Daoy (cell line): ENCODE results near the gene ARID1B. TPM values are rescaled to one million over a fixed set of nuclear protein-coding genes. Genes with fewer than 3 reads are reported as not detected.
A peak's percentile ranks its signal among the peaks of the same experiment; 100 is the strongest.

ENCODE experiments used
- DNase-seq: peaks from one replicate; pipeline ENCODE4 v3.0.0-alpha.2; 2015; ENCODE audit warnings: low read depth
- total RNA-seq: library from RNA; depleted of rRNA; stranded (reverse); fragments of >200 nt; shearing (Covaris generic); gene quantifications from 2 replicates; pipeline ENCODE4 v1.2.3, GENCODE V29; 2014

The ARID1B gene
- total RNA-seq, 1 experiment from 2014 or later: 16.3 TPM

DNA sequence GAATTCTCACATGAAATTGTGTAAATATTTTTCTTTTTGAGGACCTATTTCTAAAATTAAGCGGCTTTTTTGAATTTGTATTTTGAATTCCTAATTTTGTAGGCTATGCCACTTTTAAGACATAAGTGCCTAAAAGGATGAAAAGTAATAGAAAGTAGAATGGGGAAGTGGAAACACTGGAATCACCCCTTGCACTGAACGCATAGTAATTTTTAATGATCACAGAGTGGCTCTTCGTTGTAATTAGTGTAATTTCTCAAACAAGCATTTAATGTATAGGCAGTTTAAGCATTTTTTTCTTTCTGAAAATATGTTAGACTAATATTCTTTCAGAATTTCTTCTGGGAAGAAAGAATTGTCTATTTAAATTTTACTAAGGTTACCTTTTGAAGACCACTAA, 73.2 kb downstream of the ARID1B start:
- DNase-seq: no peak

DNA sequence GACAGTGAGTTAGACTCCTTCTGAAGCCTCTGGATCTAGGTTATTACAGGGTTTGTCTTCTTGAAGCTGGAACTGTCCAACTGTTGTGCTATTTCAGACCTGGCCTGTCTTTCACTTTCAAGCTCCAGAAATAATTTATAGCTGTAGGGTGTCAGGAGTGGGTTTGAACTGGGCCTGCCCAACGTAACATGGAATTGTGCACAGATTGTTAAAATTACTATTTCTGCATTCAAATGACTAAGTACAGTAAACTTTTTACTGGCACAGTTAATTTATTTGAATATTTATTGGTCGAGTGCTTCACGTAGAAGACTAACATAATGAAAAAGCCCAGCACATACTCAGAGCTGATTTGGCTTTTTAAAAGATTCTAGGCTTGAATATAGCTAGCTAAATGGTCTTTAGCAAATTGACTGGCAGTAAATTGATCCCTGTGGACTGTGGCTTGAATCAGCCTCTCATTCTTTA, 74.3 kb downstream of the ARID1B start:
- no peak for DNase-seq

GRCh38 chr6:156852147-156852857, 75.1 kb downstream of the ARID1B start:
- DNase-seq: no peak

GRCh38 chr6:156852858-156853216, 75.7 kb downstream of the ARID1B start:
- DNase-seq: no peak

- DNase-seq: no peak
These were observed 76.6 kb downstream of the ARID1B start for GRCh38 chr6:156853733-156854132.

- no peak for DNase-seq
These were observed 77.4 kb downstream of the ARID1B start for GRCh38 chr6:156854466-156855161.

GRCh38 chr6:156857573-156857972, 80.4 kb downstream of the ARID1B start:
- DNase-seq: no peak

DNA sequence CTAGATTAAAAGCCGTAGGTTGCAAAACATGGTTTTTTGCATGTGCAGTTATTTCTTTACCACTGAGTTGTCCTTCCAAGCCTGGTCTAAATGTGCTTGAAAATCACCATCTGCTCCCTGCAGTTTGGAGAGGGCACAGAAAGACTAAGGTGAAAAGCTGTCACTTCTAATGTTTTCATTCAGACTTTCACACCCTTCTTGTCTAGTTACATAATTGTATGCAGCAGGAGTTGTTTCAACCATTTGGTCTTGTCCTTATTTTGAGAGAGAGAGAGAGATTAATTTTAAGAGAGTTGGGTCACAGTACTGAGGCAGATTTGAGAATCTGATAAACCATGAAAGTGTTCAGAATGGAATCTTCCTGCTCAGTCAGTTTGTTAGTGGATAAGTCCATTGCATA, 82.5 kb downstream of the ARID1B start:
- no peak for DNase-seq

- no peak for DNase-seq
These were observed 85.5 kb downstream of the ARID1B start for GRCh38 chr6:156862711-156863110.

- no peak for DNase-seq
These were observed 86.3 kb downstream of the ARID1B start for GRCh38 chr6:156863504-156863903.

GRCh38 chr6:156864557-156864956, 87.4 kb downstream of the ARID1B start:
- DNase-seq: no peak

GRCh38 chr6:156865019-156865629, 87.9 kb downstream of the ARID1B start:
- no peak for DNase-seq

- peak; percentile 83 for DNase-seq
These were observed 89.2 kb downstream of the ARID1B start for GRCh38 chr6:156866220-156867015.

GRCh38 chr6:156867121-156867520, 89.9 kb downstream of the ARID1B start:
- no peak for DNase-seq

DNA sequence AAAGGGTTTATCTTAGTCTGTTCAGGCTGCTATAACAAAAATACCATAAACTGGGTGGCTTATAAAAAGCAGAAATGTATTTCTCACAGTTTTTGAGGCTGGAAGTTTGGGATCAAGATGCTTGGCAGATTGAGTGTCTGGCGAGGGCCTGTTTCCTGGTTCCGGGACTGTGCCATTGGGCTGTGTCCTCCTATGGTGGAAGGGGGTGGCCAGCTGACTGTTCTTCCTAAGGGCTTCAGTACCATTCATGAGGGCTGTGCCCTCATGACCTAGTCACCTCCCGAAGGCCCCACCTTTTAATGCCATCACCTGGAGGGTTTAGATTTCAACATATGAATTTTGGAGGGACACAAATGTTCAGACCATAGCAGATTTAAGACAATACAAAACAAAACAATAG, 91.2 kb downstream of the ARID1B start:
- DNase-seq: no peak

DNA sequence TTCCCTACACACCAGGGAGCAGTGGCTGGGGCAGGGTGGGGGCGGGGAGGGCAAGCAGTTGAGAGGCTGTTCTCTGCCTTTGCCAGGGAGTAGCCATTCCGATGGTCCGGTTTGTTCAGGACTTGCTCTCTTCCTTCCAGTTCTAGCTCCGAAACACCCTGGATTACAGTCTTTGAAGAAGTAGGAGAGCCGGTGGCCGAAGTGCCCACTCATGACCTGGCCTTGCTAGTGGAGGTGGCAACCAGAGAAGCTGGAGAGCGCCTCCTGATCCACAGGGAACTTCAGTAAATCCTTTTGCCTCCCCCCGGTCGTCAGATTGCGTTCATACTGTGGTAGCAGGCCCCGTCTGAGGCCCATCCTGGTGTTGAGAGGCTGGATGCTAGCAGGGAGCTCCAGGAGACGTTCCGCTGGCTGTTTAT, 92.8 kb downstream of the ARID1B start:
- no peak for DNase-seq

DNA sequence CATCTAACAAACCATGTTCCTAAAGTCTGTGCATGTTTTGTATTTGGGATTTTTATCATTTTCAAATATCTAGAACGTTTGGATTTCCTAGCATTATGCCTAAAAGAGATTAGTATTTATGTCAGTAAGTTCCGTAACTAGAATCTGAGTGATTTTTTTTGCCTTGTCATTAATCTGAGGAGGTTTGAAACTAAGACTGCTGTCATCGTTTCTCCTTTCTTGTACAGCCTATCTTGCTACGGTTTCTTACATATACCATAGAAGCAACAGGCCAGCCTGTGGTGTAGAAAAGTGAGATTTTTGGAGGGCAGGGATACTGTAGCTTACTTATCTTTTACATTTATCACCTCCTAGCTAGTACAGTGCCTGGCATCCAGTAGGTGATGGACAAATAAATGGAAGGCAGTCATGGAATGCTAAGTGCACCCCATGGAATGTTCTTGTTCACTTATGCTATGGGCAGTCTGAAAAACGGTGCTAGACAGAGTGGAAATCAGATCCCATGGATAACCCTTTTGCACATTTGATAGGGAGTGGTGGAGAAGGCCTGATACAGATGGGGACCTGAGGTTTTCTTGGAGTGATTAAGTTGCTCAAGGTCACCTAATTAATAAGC, 93.9 kb downstream of the ARID1B start:
- no peak for DNase-seq

DNA sequence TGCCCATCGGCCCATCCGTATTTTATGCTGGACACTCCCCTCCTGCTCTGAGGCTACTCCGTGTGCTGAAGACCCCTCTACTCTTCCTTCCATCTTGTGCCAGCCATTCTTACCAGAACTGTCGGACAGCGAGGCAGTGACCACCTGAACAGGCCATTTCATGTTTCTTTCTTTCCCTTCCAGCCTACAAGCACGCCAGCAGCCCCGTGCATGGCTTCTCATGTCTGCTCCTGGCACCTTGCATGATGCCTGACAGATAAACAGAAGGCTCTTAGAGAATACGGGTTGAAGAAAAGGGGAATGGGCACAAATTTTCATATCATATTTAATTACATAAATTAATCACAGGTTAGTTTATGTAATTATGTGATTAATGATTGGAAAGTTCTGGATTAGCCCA, 95.7 kb downstream of the ARID1B start:
- no peak for DNase-seq

GRCh38 chr6:156873654-156874380, 96.6 kb downstream of the ARID1B start:
- no peak for DNase-seq

DNA sequence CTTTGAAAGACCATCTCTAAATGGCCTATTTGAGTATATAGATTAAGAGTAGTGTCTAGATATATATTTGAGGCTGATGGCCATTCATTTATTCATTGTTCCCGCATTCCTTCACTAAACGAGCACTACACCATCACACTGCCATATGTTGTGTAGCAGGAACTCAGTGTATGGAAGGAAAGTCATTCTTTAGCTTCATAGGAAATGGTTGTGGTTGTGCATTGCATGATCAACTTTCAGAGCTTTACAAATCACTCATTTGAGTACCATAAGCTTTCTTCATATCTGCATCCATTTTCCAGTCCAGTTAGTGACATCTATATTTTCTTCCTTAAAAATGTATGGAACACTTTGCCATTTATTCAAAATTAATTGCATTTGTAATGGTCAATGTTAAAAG, 97.9 kb downstream of the ARID1B start:
- no peak for DNase-seq

DNA sequence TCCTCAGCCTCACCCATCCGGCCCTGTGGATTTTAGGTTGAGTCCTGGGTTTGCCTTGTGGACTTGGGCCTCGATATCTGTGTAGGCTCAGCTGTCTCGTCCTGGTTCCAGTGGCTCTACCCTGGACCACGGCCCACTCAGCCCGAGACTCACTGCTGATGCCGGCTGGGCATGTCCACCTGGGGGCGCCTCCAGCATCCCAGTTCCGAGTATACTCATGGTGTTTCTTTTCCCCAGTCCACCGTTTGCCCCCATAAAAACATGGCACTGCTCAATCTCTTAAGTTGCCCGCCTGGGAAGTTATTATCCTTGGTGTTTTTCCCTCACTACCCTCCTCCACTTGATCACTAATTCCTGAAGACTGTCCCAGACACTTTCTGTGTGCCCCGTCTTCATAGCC, 99.1 kb downstream of the ARID1B start:
- DNase-seq: peak; percentile 37
